Naive thymus-derived CD4-positive, alpha-beta T cell (primary cell): ENCODE measurements around the gene PLEKHF1. TPM values are rescaled to one million over a fixed set of nuclear protein-coding genes. Genes with fewer than 3 reads are reported as not detected.

Experiments used
- ATAC-seq: fragments of 150-1000 bp; cut with Tn5 transposase; 2 replicates; pipeline ENCODE4 v1.10.0; 2021; ENCODE audit warnings: mild to moderate bottlenecking, moderate library complexity
- CTCF ChIA-PET: fragments of 350-600 bp; sonication (Branson Sonifier 250); formaldehyde crosslinking; loops from one replicate; lab custom pipeline; 2021; ENCODE audit warnings: antibody characterized with exemption; lab: Charles Lee
- POLR2A ChIA-PET: fragments of 350-600 bp; sonication (Branson Sonifier 250); formaldehyde crosslinking; loops from one replicate; lab custom pipeline; 2021; ENCODE audit warnings: antibody characterized with exemption, inconsistent platforms; lab: Charles Lee
- DNase-seq, 9 donors: peaks; one replicate each; pipeline versions ENCODE4 v3.0.0 to v3.0.0-alpha.2; 2020 to 2022; ENCODE audit warnings: mixed read lengths in 1 of 9
- H3K27ac ChIP-seq: one replicate; pipeline ENCODE4 v1.7.0; 2013; ENCODE audit warnings: mild to moderate bottlenecking, low read depth, low read length, moderate library complexity
- H3K27me3 ChIP-seq, 2 donors: one replicate each; pipeline ENCODE4 v1.7.0; 2013; ENCODE audit warnings: low read length in 2 of 2, mild to moderate bottlenecking in 2 of 2, moderate library complexity in 2 of 2; ENCODE audit not compliant: control insufficient read depth in 2 of 2, insufficient read depth in 2 of 2
- H3K36me3 ChIP-seq, 3 experiments: 1 replicate in 2 of 3; 2 replicates in 1 of 3; pipeline ENCODE4 v1.7.0; 2013; ENCODE audit warnings: low read length in 3 of 3, mild to moderate bottlenecking in 3 of 3, moderate library complexity in 1 of 3; ENCODE audit not compliant: insufficient read depth in 3 of 3, control insufficient read depth in 2 of 3
- H3K4me1 ChIP-seq, 2 donors: one replicate each; pipeline ENCODE4 v1.7.0; 2013; ENCODE audit warnings: low read length in 2 of 2, mild to moderate bottlenecking in 2 of 2, moderate library complexity in 1 of 2; ENCODE audit not compliant: control insufficient read depth in 2 of 2, insufficient read depth in 2 of 2
- H3K4me3 ChIP-seq: 2 replicates; pipeline ENCODE4 v1.7.0; 2013; ENCODE audit warnings: mild to moderate bottlenecking, low read length
- H3K9me3 ChIP-seq, 3 experiments: 1 replicate in 2 of 3; 2 replicates in 1 of 3; pipeline ENCODE4 v1.7.0; 2013; ENCODE audit warnings: low read length in 3 of 3; ENCODE audit not compliant: control insufficient read depth in 2 of 3
- H3K27ac Mint-ChIP-seq, 9 donors: one replicate each; pipeline ENCODE4 v1.8.0; 2020 to 2022; ENCODE audit warnings: mixed read lengths in 9 of 9, mild to moderate bottlenecking in 8 of 9, moderate library complexity in 5 of 9, inconsistent platforms in 2 of 9
- H3K27me3 Mint-ChIP-seq, 5 donors: one replicate each; pipeline ENCODE4 v1.8.0; 2021 to 2022; ENCODE audit warnings: mixed read lengths in 5 of 5, mild to moderate bottlenecking in 1 of 5
- H3K36me3 Mint-ChIP-seq, 5 donors: one replicate each; pipeline ENCODE4 v1.8.0; 2020 to 2022; ENCODE audit warnings: mixed read lengths in 5 of 5, mild to moderate bottlenecking in 3 of 5, inconsistent platforms in 1 of 5
- H3K4me1 Mint-ChIP-seq, 7 donors: one replicate each; pipeline ENCODE4 v1.8.0; 2020 to 2022; ENCODE audit warnings: mixed read lengths in 7 of 7, mild to moderate bottlenecking in 3 of 7, inconsistent platforms in 1 of 7
- H3K4me3 Mint-ChIP-seq, 10 donors: one replicate each; pipeline ENCODE4 v1.8.0; 2020 to 2022; ENCODE audit warnings: mild to moderate bottlenecking in 10 of 10, mixed read lengths in 10 of 10, moderate library complexity in 6 of 10, inconsistent platforms in 2 of 10
- H3K9me3 Mint-ChIP-seq, 11 donors: one replicate each; pipeline ENCODE4 v1.8.0; 2020 to 2022; ENCODE audit warnings: mixed read lengths in 11 of 11, mild to moderate bottlenecking in 4 of 11, inconsistent platforms in 1 of 11, moderate library complexity in 1 of 11
- intact Hi-C, 2 donors: fragments of 100-400 bp; cut with micrococcal nuclease; formaldehyde crosslinking; loops; one replicate each; pipeline ENCODE4 v1.15.1; 2023
- polyA plus RNA-seq, 2 donors: library from polyadenylated mRNA; unstranded; fragments of 300-500 nt; fragmentation: Illumina TruSeq; gene quantifications; one replicate each; pipeline ENCODE4 v1.2.3, GENCODE V29; 2021
- total RNA-seq, 6 experiments: library from RNA in 5 of 6; stranded (reverse) in 5 of 6; gene quantifications; 1 replicate in 5 of 6; 2 replicates in 1 of 6; pipeline ENCODE4 v1.2.3 and lab custom pipeline; 2021 to 2026

PLEKHF1 gene
- total and polyA plus RNA-seq, 7 experiments from 2014 or later = 11.1 to 47.2 (median 17.5) TPM

DNA sequence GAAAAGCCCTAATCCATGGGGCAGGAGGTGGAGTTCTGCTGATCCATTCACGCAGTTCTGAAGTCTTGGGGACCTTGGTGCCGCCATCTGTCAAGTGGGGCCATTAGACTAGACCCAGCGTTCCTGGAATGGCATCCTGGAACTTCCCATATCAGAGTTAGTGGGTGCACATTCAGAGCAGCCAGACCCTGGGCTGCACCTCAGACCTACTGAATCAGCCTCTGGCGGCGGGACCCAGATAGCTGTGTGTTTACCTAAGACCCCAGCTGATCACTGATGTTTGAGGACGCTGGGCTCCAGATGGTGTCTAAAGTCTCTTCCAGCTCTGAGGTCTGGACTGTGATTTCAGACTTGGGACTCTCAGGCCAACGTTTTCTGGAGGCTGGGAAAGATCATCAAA lies 46.4 kb upstream of the PLEKHF1 start:
- Mint-ChIP-seq H3K4me3 (no peak overlapping the region), H3K36me3 (peaks cover 4 to 20% (median 8%) of the 10 kb centered on the region in 5 donors), H3K27ac (peak overlapping the region in 1 of 9 donors; percentile 64), H3K9me3 (no peaks in the 10 kb centered on the region), H3K27me3 (peaks cover 0 to 3% (median 0%) of the 10 kb centered on the region in 5 donors), H3K4me1 (peaks cover 34 to 49% (median 42%) of the 10 kb centered on the region in 7 donors)
- Histone ChIP-seq H3K4me3 (no peak overlapping the region), H3K36me3 (peaks cover 0 to 34% (median 0%) of the 10 kb centered on the region in 3 experiments), H3K4me1 (peaks cover 28 to 36% of the 10 kb centered on the region in 2 donors), H3K9me3 (no peaks in the 10 kb centered on the region), H3K27ac (no peak overlapping the region), H3K27me3 (no peaks in the 10 kb centered on the region)
- POLR2A ChIA-PET = interaction anchor here (0.6 to 4.9 kb wide), 3 partner anchors 13 to 60 kb away, joined by 3 to 27 read pairs (median 4); partner anchors contain the start of gene POP4
- DNase-seq = no peak
- no peak for ATAC-seq
- CTCF ChIA-PET = interaction anchor here (0.6 to 1.7 kb wide), 4 partner anchors 53 to 98 kb away, joined by 3 to 6 read pairs (median 6); no protein-coding TSS in a partner anchor
- intact Hi-C loops = no loop called here

DNA sequence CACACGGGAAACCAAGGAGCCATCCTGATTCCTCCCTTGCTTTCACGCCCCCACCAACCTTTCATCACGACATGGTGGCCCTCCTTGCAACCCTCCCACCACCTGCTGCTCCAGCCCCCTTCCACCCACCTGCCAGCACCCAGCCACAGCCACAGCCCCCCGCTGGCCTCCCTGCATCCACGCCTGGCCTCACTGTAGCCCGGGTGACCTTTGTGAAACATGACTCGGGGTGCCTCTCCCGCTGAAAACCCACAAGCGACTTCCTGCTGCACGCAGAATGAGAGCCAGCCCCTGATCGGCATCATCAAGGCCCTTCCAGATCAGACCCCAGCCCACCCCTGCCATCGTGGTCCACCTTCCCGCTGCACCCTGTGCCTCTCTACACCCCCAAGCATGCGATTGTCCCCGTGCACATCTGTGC lies 44.3 kb upstream of the PLEKHF1 start:
- Mint-ChIP-seq H3K4me3 (peak overlapping the region; percentile 13 to 85 (median 72)), H3K9me3 (no peaks in the 10 kb centered on the region), H3K27ac (peak overlapping the region in 8 of 9 donors; percentile 63 to 90 (median 77)), H3K4me1 (peaks cover 37 to 52% (median 47%) of the 10 kb centered on the region in 7 donors), H3K27me3 (peaks cover 0 to 3% (median 0%) of the 10 kb centered on the region in 5 donors), H3K36me3 (peaks cover 0 to 4% (median under 1%) of the 10 kb centered on the region in 5 donors)
- H3K27ac ChIP-seq = no peak overlapping the region
- H3K9me3 ChIP-seq = no peaks in the 10 kb centered on the region
- no peak for ATAC-seq
- peaks cover 0 to 14% (median 0%) of the 10 kb centered on the region in 3 experiments for H3K36me3 ChIP-seq
- H3K4me3 ChIP-seq = no peak overlapping the region
- peak in 3 of 9 donors; percentile 17 to 52 (median 17) for DNase-seq
- POLR2A ChIA-PET = interaction anchor here (0.6 to 4.9 kb wide), 5 partner anchors 10 to 365 kb away, joined by 5 to 27 read pairs (median 6); partner anchors contain the start of genes PLEKHF1 and POP4
- no peaks in the 10 kb centered on the region for H3K27me3 ChIP-seq
- intact Hi-C loops = loop anchor here in 1 of 2 donors (10.0 kb wide), 1 partner anchor 1594 kb away; no protein-coding TSS in a partner anchor
- CTCF ChIA-PET = interaction anchor here (3.4 to 4.7 kb wide), 2 partner anchors 10 to 47 kb away, joined by 23 to 26 read pairs; no protein-coding TSS in a partner anchor
- H3K4me1 ChIP-seq = peaks cover 28 to 54% of the 10 kb centered on the region in 2 donors

DNA sequence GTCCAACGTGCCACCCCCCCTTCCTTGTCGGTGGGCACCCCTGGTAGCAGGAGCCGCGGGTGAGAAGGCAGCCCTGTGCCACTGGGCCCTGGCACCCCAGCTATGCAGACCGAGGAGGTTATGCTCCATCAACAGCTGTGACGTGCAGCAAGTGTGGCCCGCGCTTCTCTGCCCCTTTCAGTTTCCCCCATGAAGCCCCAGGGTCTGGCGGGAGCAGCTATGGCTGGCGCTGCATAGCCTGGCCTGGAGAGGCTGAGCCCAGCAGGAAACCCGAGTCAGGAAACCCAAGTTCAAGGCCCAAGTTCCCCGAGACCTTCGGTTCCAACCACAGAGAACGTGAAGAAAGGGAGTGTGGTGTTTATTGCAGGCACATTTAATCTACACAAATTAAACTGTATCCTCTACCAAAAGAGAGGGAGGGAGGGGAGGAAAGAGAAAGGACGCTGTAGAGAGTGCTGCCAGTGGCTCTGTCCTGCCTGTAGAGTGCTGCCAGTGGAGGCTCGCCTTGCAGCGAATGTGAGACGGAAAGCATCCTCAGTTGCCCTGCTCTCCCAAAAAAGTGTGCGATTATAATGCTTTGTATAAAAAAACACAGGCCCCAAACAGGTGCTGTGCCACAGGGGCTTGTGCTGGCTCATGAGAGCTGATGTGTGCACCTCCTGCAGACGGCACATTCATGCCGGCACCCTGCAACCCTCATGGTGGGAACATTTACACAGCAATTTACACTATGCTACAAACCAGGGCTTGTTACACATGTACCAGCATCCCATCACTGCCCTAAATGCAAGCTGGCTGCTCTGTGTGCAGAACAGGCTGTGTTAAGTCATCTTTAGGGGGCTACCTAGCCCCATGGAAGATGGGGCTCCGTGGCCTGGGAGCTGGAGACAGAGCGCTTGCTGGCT lies 42.8 kb upstream of the PLEKHF1 start:
- H3K27ac Mint-ChIP-seq = peak overlapping the region; percentile 13 to 87 (median 76)
- Histone ChIP-seq H3K36me3 (no peaks in the 10 kb centered on the region), H3K27me3 (no peaks in the 10 kb centered on the region), H3K27ac (no peak overlapping the region), H3K4me1 (peaks cover 28 to 58% of the 10 kb centered on the region in 2 donors), H3K9me3 (no peaks in the 10 kb centered on the region), H3K4me3 (peak overlapping the region; percentile 21)
- POLR2A ChIA-PET = interaction anchor here (1.0 to 4.9 kb wide), 6 partner anchors 11 to 51 kb away, joined by 3 to 27 read pairs (median 6); partner anchors contain the start of genes PLEKHF1 and POP4
- DNase-seq (peak in 6 of 9 donors; percentile 4 to 32 (median 25)), ATAC-seq (peak; percentile 70)
- intact Hi-C loops = loop anchor here in 1 of 2 donors (10.0 kb wide), 1 partner anchor 1592 kb away; no protein-coding TSS in a partner anchor
- peak overlapping the region; percentile 1 to 85 (median 70) for H3K4me3 Mint-ChIP-seq
- no peaks in the 10 kb centered on the region for H3K9me3 Mint-ChIP-seq
- peaks cover 37 to 53% (median 45%) of the 10 kb centered on the region in 7 donors for H3K4me1 Mint-ChIP-seq
- no peaks in the 10 kb centered on the region for H3K36me3 Mint-ChIP-seq
- peaks cover 0 to 3% (median 0%) of the 10 kb centered on the region in 5 donors for H3K27me3 Mint-ChIP-seq
- CTCF ChIA-PET = interaction anchor here (0.6 to 4.7 kb wide), 4 partner anchors 12 to 266 kb away, joined by 3 to 26 read pairs (median 13); no protein-coding TSS in a partner anchor

DNA sequence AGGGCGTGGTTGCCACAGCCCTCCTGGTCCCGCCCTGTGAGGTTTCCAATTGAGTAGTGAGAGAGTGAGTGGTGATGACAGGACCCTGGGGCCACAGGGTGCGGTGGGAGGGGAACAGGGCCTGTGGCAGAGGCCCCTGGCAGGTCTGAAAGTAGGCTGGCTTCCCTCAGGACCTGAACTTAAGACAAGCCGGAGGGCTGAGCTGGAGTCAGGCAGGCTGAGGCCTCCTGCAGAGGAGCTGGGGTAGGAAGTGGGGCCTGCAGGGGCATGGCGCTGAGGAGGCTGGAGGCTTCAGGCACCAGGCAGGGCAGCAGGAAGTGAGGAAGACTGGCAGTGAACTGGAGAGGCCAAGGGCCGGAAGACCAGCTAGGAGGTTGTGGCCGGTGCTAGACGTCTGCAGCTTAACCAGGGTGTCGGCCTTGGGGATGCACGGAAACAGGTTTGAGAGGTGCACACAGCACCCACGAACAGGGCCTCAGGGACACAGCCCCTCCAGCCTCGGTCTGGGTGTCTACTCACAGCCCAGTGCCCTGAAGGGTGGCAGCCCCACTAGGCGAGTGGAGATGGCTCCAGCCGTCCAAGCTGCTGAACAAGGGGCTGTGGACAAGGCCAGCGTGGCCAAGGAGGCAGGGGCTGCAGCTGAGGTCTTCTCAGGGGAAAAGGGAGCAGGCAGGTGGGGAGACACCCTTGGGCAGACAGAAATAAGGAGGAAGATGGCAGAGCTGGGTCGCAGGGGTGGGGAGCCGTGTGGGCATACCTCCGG lies 41.4 kb upstream of the PLEKHF1 start:
- intact Hi-C loops = loop anchor here in 1 of 2 donors (10.0 kb wide), 1 partner anchor 1591 kb away; no protein-coding TSS in a partner anchor
- Mint-ChIP-seq H3K36me3 (no peaks in the 10 kb centered on the region), H3K4me3 (peak overlapping the region in 3 of 10 donors; percentile 6 to 75 (median 57)), H3K27ac (peak overlapping the region in 4 of 9 donors; percentile 4 to 83 (median 24)), H3K27me3 (peaks cover 0 to 3% (median 0%) of the 10 kb centered on the region in 5 donors), H3K4me1 (peaks cover 37 to 56% (median 45%) of the 10 kb centered on the region in 7 donors), H3K9me3 (no peaks in the 10 kb centered on the region)
- Histone ChIP-seq H3K4me1 (peaks cover 28 to 58% of the 10 kb centered on the region in 2 donors), H3K4me3 (peak overlapping the region; percentile 14), H3K9me3 (no peaks in the 10 kb centered on the region), H3K36me3 (no peaks in the 10 kb centered on the region), H3K27me3 (no peaks in the 10 kb centered on the region), H3K27ac (no peak overlapping the region)
- CTCF ChIA-PET = interaction anchor here (0.9 to 4.7 kb wide), 2 partner anchors 44 to 93 kb away, joined by 3 to 23 read pairs; no protein-coding TSS in a partner anchor
- ATAC-seq = peak; percentile 44
- POLR2A ChIA-PET = interaction anchor here (0.5 to 4.9 kb wide), 5 partner anchors 18 to 412 kb away, joined by 3 to 27 read pairs (median 4); partner anchors contain the start of gene POP4
- DNase-seq = peak in 1 of 9 donors; percentile 47

DNA sequence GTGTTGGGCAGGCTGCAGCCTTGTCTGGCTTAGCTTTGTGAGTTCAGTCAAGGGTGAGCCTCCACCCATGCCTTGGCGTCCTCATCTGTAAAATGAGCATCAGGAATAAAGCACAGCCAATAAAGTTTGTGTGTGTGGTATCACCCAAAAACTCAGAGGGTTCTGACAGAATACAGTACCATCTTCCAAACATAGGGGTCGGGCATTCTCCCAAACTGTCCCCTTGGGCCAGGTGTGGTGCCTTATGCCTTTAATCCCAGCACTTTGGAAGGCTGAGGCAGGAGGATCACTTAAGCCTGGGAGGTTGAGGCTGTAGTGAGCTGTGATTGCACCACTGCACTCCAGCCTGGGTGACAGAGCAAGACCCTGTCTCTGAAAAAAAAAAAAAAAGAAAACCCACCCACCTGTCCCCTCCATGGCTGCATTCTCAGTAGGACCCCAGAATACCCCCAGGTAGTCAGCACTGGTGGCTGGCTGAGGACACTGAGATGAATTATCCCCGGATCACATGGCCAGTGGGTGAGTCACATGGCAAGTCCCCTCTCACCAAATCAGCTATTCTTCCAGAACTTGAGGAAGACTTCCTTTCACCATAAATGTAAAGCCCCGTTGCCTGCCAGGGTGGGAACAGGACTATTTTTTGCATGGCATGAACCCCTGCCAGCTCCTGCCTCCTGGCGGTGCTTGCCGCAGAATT lies 40.6 kb upstream of the PLEKHF1 start:
- DNase-seq = no peak
- Histone ChIP-seq H3K27me3 (no peaks in the 10 kb centered on the region), H3K36me3 (no peaks in the 10 kb centered on the region), H3K27ac (no peak overlapping the region), H3K4me1 (peaks cover 28 to 58% of the 10 kb centered on the region in 2 donors), H3K9me3 (no peaks in the 10 kb centered on the region), H3K4me3 (peak overlapping the region; percentile 14)
- peaks cover 0 to 3% (median 0%) of the 10 kb centered on the region in 5 donors for H3K27me3 Mint-ChIP-seq
- intact Hi-C loops = loop anchor here in 1 of 2 donors (10.0 kb wide), 1 partner anchor 1590 kb away; no protein-coding TSS in a partner anchor
- H3K9me3 Mint-ChIP-seq = no peaks in the 10 kb centered on the region
- ATAC-seq = no peak
- H3K36me3 Mint-ChIP-seq = no peaks in the 10 kb centered on the region
- H3K4me1 Mint-ChIP-seq = peaks cover 37 to 56% (median 45%) of the 10 kb centered on the region in 7 donors
- H3K4me3 Mint-ChIP-seq = peak overlapping the region in 3 of 10 donors; percentile 29 to 75 (median 57)
- H3K27ac Mint-ChIP-seq = peak overlapping the region in 2 of 9 donors; percentile 4 to 83
- ChIA-PET POLR2A (interaction anchor here (1.9 kb wide), 1 partner anchor 19 kb away, joined by 8 read pairs; the partner anchor contains the start of gene POP4), CTCF (interaction anchor here (0.9 kb wide), 1 partner anchor 92 kb away, joined by 3 read pairs; no protein-coding TSS in a partner anchor)
